ENCODE measurements around the gene KLRC4. TPM values are rescaled to one million over a fixed set of nuclear protein-coding genes. Genes with fewer than 3 reads are reported as not detected.
"Not testable (repeated sequence)": the region's sequence is repeated elsewhere in the genome, so short reads cannot be mapped to it uniquely, and the experiment has no call there.

The KLRC4 gene
- total RNA-seq, 2 donors from 2014 or later = 0.46 TPM; not detected in 1

GRCh38 chr12:10372559-10372958 lies 37.0 kb downstream of the KLRC4 start:
- DNase-seq (peak; percentile 69 to 79), ATAC-seq (peak; percentile 97)
- intact Hi-C loops (cut with DNase I, micrococcal nuclease) = no loop called here

GRCh38 chr12:10371893-10372535 lies 37.5 kb downstream of the KLRC4 start:
- peak; percentile 74 for ATAC-seq
- intact Hi-C loops (cut with DNase I, micrococcal nuclease); DNase-seq: not testable (repeated sequence)

GRCh38 chr12:10369557-10370415 lies 39.8 kb downstream of the KLRC4 start:
- intact Hi-C loops (cut with DNase I, micrococcal nuclease) = no loop called here
- no peak for ATAC-seq

GRCh38 chr12:10368206-10369171 lies 41.1 kb downstream of the KLRC4 start:
- DNase-seq = no peak
- intact Hi-C loops (cut with DNase I, micrococcal nuclease) = no loop called here
- no peak for ATAC-seq

More at GRCh38 chr12:10369557-10370415, 39.8 kb downstream of the KLRC4 start:
- DNase-seq = no peak

- intact Hi-C loops (cut with DNase I, micrococcal nuclease); ATAC-seq; DNase-seq: not testable (repeated sequence)
These were observed 41.8 kb downstream of the KLRC4 start for GRCh38 chr12:10367714-10368113.

- no peak for DNase-seq
- no peak for ATAC-seq
- intact Hi-C loops (cut with DNase I, micrococcal nuclease) = no loop called here
These were observed 42.7 kb downstream of the KLRC4 start for GRCh38 chr12:10366875-10367274.

- no peak for DNase-seq
- peak; percentile 14 for ATAC-seq
- intact Hi-C loops (cut with DNase I, micrococcal nuclease) = no loop called here
These were observed 43.7 kb downstream of the KLRC4 start for GRCh38 chr12:10365696-10366405.

- DNase-seq = peak; percentile 64 to 82
- peak; percentile 75 for ATAC-seq
- intact Hi-C loops (cut with DNase I, micrococcal nuclease) = no loop called here
These were observed 44.5 kb downstream of the KLRC4 start for GRCh38 chr12:10364815-10365622.

- DNase-seq (peak; percentile 47 to 62), ATAC-seq (peak; percentile 65)
- intact Hi-C loops (cut with DNase I, micrococcal nuclease) = no loop called here
These were observed 45.4 kb downstream of the KLRC4 start for GRCh38 chr12:10363914-10364814.

GRCh38 chr12:10363658-10363913 lies 46.0 kb downstream of the KLRC4 start:
- DNase-seq (no peak), ATAC-seq (no peak)
- intact Hi-C loops (cut with DNase I, micrococcal nuclease) = no loop called here

- intact Hi-C loops (cut with DNase I, micrococcal nuclease) = no loop called here
- no peak for DNase-seq
- ATAC-seq = no peak
These were observed 46.5 kb downstream of the KLRC4 start for GRCh38 chr12:10362828-10363657.

- ATAC-seq = no peak
- intact Hi-C loops (cut with DNase I, micrococcal nuclease) = no loop called here
- DNase-seq = no peak
These were observed 47.2 kb downstream of the KLRC4 start for GRCh38 chr12:10362325-10362724.

GRCh38 chr12:10361622-10362021 lies 47.9 kb downstream of the KLRC4 start:
- DNase-seq (no peak), ATAC-seq (no peak)
- intact Hi-C loops (cut with DNase I, micrococcal nuclease) = no loop called here

- ATAC-seq (no peak), DNase-seq (no peak)
- intact Hi-C loops (cut with DNase I, micrococcal nuclease) = no loop called here
These were observed 48.5 kb downstream of the KLRC4 start for GRCh38 chr12:10361084-10361483.

- DNase-seq (no peak), ATAC-seq (no peak)
- intact Hi-C loops (cut with DNase I, micrococcal nuclease) = no loop called here
These were observed 50.6 kb downstream of the KLRC4 start for GRCh38 chr12:10358969-10359368.

GRCh38 chr12:10358131-10358530 lies 51.4 kb downstream of the KLRC4 start:
- no peak for ATAC-seq
- intact Hi-C loops (cut with DNase I, micrococcal nuclease) = no loop called here
- no peak for DNase-seq
